Muscle layer of colon (tissue), 2 donors: Measurements from ENCODE around the gene TEX264.

Experiments
- H3K27ac ChIP-seq: one replicate; pipeline ENCODE4 v1.7.0; 2013; ENCODE audit warnings: low read depth, mild to moderate bottlenecking, low read length, moderate library complexity
- H3K27me3 ChIP-seq, 2 donors: one replicate each; pipeline ENCODE4 v1.7.0; 2013; ENCODE audit warnings: low read length in 2 of 2, mild to moderate bottlenecking in 2 of 2; ENCODE audit not compliant: insufficient read depth in 2 of 2, control insufficient read depth in 1 of 2
- H3K36me3 ChIP-seq: one replicate; pipeline ENCODE4 v1.7.0; 2013; ENCODE audit warnings: mild to moderate bottlenecking, low read length; ENCODE audit not compliant: insufficient read depth
- H3K4me1 ChIP-seq: one replicate; pipeline ENCODE4 v1.7.0; 2013; ENCODE audit warnings: mild to moderate bottlenecking, low read length; ENCODE audit not compliant: insufficient read depth
- H3K4me3 ChIP-seq, 2 donors: one replicate each; pipeline ENCODE4 v1.7.0; 2013; ENCODE audit warnings: low read length in 2 of 2, low read depth in 1 of 2, mild to moderate bottlenecking in 1 of 2, moderate library complexity in 1 of 2
- H3K9ac ChIP-seq: one replicate; pipeline ENCODE4 v1.7.0; 2013; ENCODE audit warnings: low read length
- H3K9me3 ChIP-seq: one replicate; pipeline ENCODE4 v1.7.0; 2013; ENCODE audit warnings: mild to moderate bottlenecking, low read length
- donor health status: abdominal sarcoma.
- donor health status: Adenocarcinoma of cecum.

The TEX264 gene

GRCh38 chr3:51686056-51686455 lies 15.0 kb downstream of the TEX264 start:
- H3K27ac ChIP-seq = no peak overlapping the region
- no peak overlapping the region for H3K4me3 ChIP-seq
- H3K4me1 ChIP-seq = peaks cover 15% of the 10 kb centered on the region
- H3K9me3 ChIP-seq = no peaks in the 10 kb centered on the region
- H3K36me3 ChIP-seq = peaks cover 44% of the 10 kb centered on the region
- no peaks in the 10 kb centered on the region for H3K27me3 ChIP-seq
- no peak overlapping the region for H3K9ac ChIP-seq

GRCh38 chr3:51686512-51687215 lies 15.6 kb downstream of the TEX264 start:
- no peak overlapping the region for H3K4me3 ChIP-seq
- peaks cover 44% of the 10 kb centered on the region for H3K36me3 ChIP-seq
- H3K9ac ChIP-seq = no peak overlapping the region
- no peaks in the 10 kb centered on the region for H3K27me3 ChIP-seq
- no peak overlapping the region for H3K27ac ChIP-seq
- no peaks in the 10 kb centered on the region for H3K9me3 ChIP-seq
- H3K4me1 ChIP-seq = peaks cover 9% of the 10 kb centered on the region

GRCh38 chr3:51687431-51688205 lies 16.6 kb downstream of the TEX264 start:
- Histone ChIP-seq H3K9ac (no peak overlapping the region), H3K4me3 (no peak overlapping the region), H3K27ac (no peak overlapping the region), H3K9me3 (no peaks in the 10 kb centered on the region), H3K27me3 (no peaks in the 10 kb centered on the region), H3K4me1 (peaks cover 5% of the 10 kb centered on the region), H3K36me3 (peaks cover 50% of the 10 kb centered on the region)

GRCh38 chr3:51688206-51688600 lies 17.2 kb downstream of the TEX264 start:
- no peaks in the 10 kb centered on the region for H3K27me3 ChIP-seq
- peaks cover 50% of the 10 kb centered on the region for H3K36me3 ChIP-seq
- H3K4me3 ChIP-seq = no peak overlapping the region
- H3K27ac ChIP-seq = no peak overlapping the region
- H3K4me1 ChIP-seq = peaks cover 5% of the 10 kb centered on the region
- H3K9me3 ChIP-seq = no peaks in the 10 kb centered on the region
- H3K9ac ChIP-seq = no peak overlapping the region

GRCh38 chr3:51691021-51691420 lies 20.0 kb downstream of the TEX264 start:
- no peaks in the 10 kb centered on the region for H3K9me3 ChIP-seq
- H3K27ac ChIP-seq = no peak overlapping the region
- no peaks in the 10 kb centered on the region for H3K27me3 ChIP-seq
- H3K4me3 ChIP-seq = no peak overlapping the region
- H3K4me1 ChIP-seq = no peaks in the 10 kb centered on the region
- H3K36me3 ChIP-seq = peaks cover 38% of the 10 kb centered on the region
- no peak overlapping the region for H3K9ac ChIP-seq

GRCh38 chr3:51691949-51692348 lies 20.9 kb downstream of the TEX264 start:
- Histone ChIP-seq H3K9me3 (no peaks in the 10 kb centered on the region), H3K4me1 (no peaks in the 10 kb centered on the region), H3K9ac (no peak overlapping the region), H3K27me3 (no peaks in the 10 kb centered on the region), H3K36me3 (peaks cover 34% of the 10 kb centered on the region), H3K27ac (no peak overlapping the region), H3K4me3 (no peak overlapping the region)

- no peak overlapping the region for H3K9ac ChIP-seq
- H3K4me1 ChIP-seq = no peaks in the 10 kb centered on the region
- H3K27me3 ChIP-seq = no peaks in the 10 kb centered on the region
- peaks cover 41% of the 10 kb centered on the region for H3K36me3 ChIP-seq
- no peak overlapping the region for H3K27ac ChIP-seq
- H3K9me3 ChIP-seq = no peaks in the 10 kb centered on the region
- H3K4me3 ChIP-seq = no peak overlapping the region
Measured at GRCh38 chr3:51692980-51693395, 21.9 kb downstream of the TEX264 start.

- H3K27ac ChIP-seq = no peak overlapping the region
- H3K27me3 ChIP-seq = no peaks in the 10 kb centered on the region
- no peaks in the 10 kb centered on the region for H3K9me3 ChIP-seq
- no peak overlapping the region for H3K9ac ChIP-seq
- no peak overlapping the region for H3K4me3 ChIP-seq
- H3K4me1 ChIP-seq = no peaks in the 10 kb centered on the region
- peaks cover 60% of the 10 kb centered on the region for H3K36me3 ChIP-seq
Measured at GRCh38 chr3:51696954-51697353, 25.9 kb downstream of the TEX264 start.

GRCh38 chr3:51698209-51698608 lies 27.2 kb downstream of the TEX264 start:
- H3K9ac ChIP-seq = no peak overlapping the region
- peaks cover 62% of the 10 kb centered on the region for H3K36me3 ChIP-seq

GRCh38 chr3:51700403-51700802 lies 29.4 kb downstream of the TEX264 start:
- no peaks in the 10 kb centered on the region for H3K9me3 ChIP-seq
- no peaks in the 10 kb centered on the region for H3K27me3 ChIP-seq
- H3K4me3 ChIP-seq = no peak overlapping the region
- H3K9ac ChIP-seq = no peak overlapping the region
- no peaks in the 10 kb centered on the region for H3K4me1 ChIP-seq
- peaks cover 59% of the 10 kb centered on the region for H3K36me3 ChIP-seq
- no peak overlapping the region for H3K27ac ChIP-seq

More at GRCh38 chr3:51698209-51698608, 27.2 kb downstream of the TEX264 start:
- H3K9me3 ChIP-seq = no peaks in the 10 kb centered on the region
- no peaks in the 10 kb centered on the region for H3K27me3 ChIP-seq
- no peak overlapping the region for H3K4me3 ChIP-seq
- H3K4me1 ChIP-seq = no peaks in the 10 kb centered on the region
- H3K27ac ChIP-seq = no peak overlapping the region

GRCh38 chr3:51702156-51702555 lies 31.1 kb downstream of the TEX264 start:
- no peaks in the 10 kb centered on the region for H3K9me3 ChIP-seq
- H3K9ac ChIP-seq = no peak overlapping the region
- H3K27ac ChIP-seq = no peak overlapping the region
- no peak overlapping the region for H3K4me3 ChIP-seq
- peaks cover 0 to under 1% of the 10 kb centered on the region in 2 donors for H3K27me3 ChIP-seq
- H3K4me1 ChIP-seq = no peaks in the 10 kb centered on the region
- H3K36me3 ChIP-seq = peaks cover 49% of the 10 kb centered on the region
